K562 (cell line): ENCODE measurements around the gene VGLL2. TPM values are rescaled to one million over a fixed set of nuclear protein-coding genes. Genes with fewer than 3 reads are reported as not detected.

Source experiments
- ATAC-seq: fragments of 200-7000 bp; cut with Tn5 transposase; 3 replicates; pipeline ENCODE4 v1.9.1; 2020; ENCODE audit warnings: moderate library complexity
- BruUV-seq: library from RNA; stranded (reverse); fragments of 400-500 nt; replicated peaks from 2 replicates; lab custom pipeline; 2021; lab: Mats Ljungman, UMichigan
- CTCF ChIA-PET: fragments of 300-600 bp; formaldehyde crosslinking; extraction: SDS; loops from one replicate; lab custom pipeline; 2021; ENCODE audit warnings: low intra/inter-chr PET ratio; lab: Yijun Ruan, JAX
- POLR2A ChIA-PET: fragments of 300-600, 350-650 bp; sonication (Branson Sonifier 250); formaldehyde crosslinking; extraction: SDS; loops from one replicate; lab custom pipeline; 2021; ENCODE audit warnings: antibody characterized with exemption, inconsistent platforms; lab: Yijun Ruan, JAX
- DNase-seq, 4 experiments: peaks; one replicate each; pipeline versions ENCODE4 v3.0.0 to v3.0.0-alpha.2; 2011 to 2018; ENCODE audit warnings: low spot score in 3 of 4, mixed read lengths in 3 of 4; ENCODE audit errors: extremely low read depth in 1 of 4
- FAIRE-seq: peaks from 2 replicates; lab custom pipeline; 2011; peaks lifted over from hg19 to GRCh38; lab: Jason Lieb, UNC
- H2AFZ ChIP-seq: 2 replicates; pipeline ENCODE4 v1.6.0; 2011; ENCODE audit warnings: low read depth, low read length, control low read depth, inconsistent platforms
- H3K27ac ChIP-seq: fragments of 200-600 bp; 3 replicates; pipeline ENCODE4 v1.8.0; 2011; ENCODE audit warnings: low read depth, mild to moderate bottlenecking, control low read depth, inconsistent platforms, low read length, moderate library complexity, mixed read lengths; ENCODE audit errors: extremely low read depth
- H3K27me3 ChIP-seq, 2 experiments: fragments of 300-600 bp in 1 of 2; 2 replicates in 1 of 2; 3 replicates in 1 of 2; pipeline versions ENCODE4 v1.6.0 to v1.8.0; 2011; ENCODE audit warnings: inconsistent platforms in 2 of 2, low read length in 2 of 2, mild to moderate bottlenecking in 1 of 2, mixed read lengths in 1 of 2, moderate library complexity in 1 of 2; ENCODE audit not compliant: control insufficient read depth in 2 of 2, insufficient read depth in 2 of 2
- H3K36me3 ChIP-seq: fragments of 300-600 bp; 3 replicates; pipeline ENCODE4 v1.8.0; 2011; ENCODE audit warnings: mild to moderate bottlenecking, low read length, inconsistent platforms; ENCODE audit not compliant: control insufficient read depth, insufficient read depth
- H3K4me1 ChIP-seq, 2 experiments: fragments of 200-600 bp in 1 of 2; replicated peaks in 1 of 2; 2 replicates in 1 of 2; 3 replicates in 1 of 2; pipeline versions ENCODE4 v1.5.1 to v1.8.0; 2011; ENCODE audit warnings: inconsistent platforms in 2 of 2, low read length in 2 of 2, mild to moderate bottlenecking in 1 of 2, mixed read lengths in 1 of 2, moderate library complexity in 1 of 2; ENCODE audit not compliant: control insufficient read depth in 2 of 2, insufficient read depth in 2 of 2
- H3K4me2 ChIP-seq: 2 replicates; pipeline ENCODE4 v1.6.1; 2011; ENCODE audit warnings: low read length, control low read depth, inconsistent platforms, mixed read lengths; ENCODE audit not compliant: insufficient read depth
- H3K4me3 ChIP-seq: fragments of 200-600 bp; sonication (generic), shearing (Covaris generic); 2 replicates; pipeline ENCODE4 v1.5.1; 2016; ENCODE audit warnings: control low read depth, inconsistent platforms
- H3K79me2 ChIP-seq: fragments of 200-600 bp; 3 replicates; pipeline ENCODE4 v1.8.0; 2011; ENCODE audit warnings: low read length, inconsistent platforms; ENCODE audit not compliant: control insufficient read depth, insufficient read depth
- H3K9ac ChIP-seq, 2 experiments: 2 replicates each; pipeline versions ENCODE4 v1.6.0 to v1.6.1; 2011; ENCODE audit warnings: low read depth in 2 of 2, low read length in 2 of 2, control low read depth in 1 of 2, inconsistent platforms in 1 of 2, mild to moderate bottlenecking in 1 of 2, mixed read lengths in 1 of 2; ENCODE audit not compliant: insufficient read depth in 1 of 2
- H3K9me1 ChIP-seq: one replicate; pipeline ENCODE4 v1.6.0; 2011; ENCODE audit warnings: inconsistent platforms, mild to moderate bottlenecking, low read length, moderate library complexity; ENCODE audit not compliant: control insufficient read depth, insufficient read depth
- H3K9me3 ChIP-seq: replicated peaks from 2 replicates; pipeline ENCODE4 v1.5.1; 2011; ENCODE audit warnings: low read depth, low read length, inconsistent platforms; ENCODE audit not compliant: control insufficient read depth, insufficient read depth
- H4K20me1 ChIP-seq: replicated peaks from 2 replicates; pipeline ENCODE4 v1.6.1; 2011; ENCODE audit warnings: low read length, inconsistent platforms, mixed read lengths; ENCODE audit not compliant: control insufficient read depth, insufficient read depth
- CREB3L1 ChIP-seq: fragments of 450-650 bp; IDR thresholded peaks from 2 replicates; pipeline ENCODE4 v1.6.1; 2014; ENCODE audit warnings: low read depth, mild to moderate bottlenecking, moderate library complexity, borderline replicate concordance
- GATAD2A ChIP-seq: fragments of 450-650 bp; IDR thresholded peaks from 2 replicates; pipeline ENCODE4 v1.6.1; 2017
- HDAC1 ChIP-seq, 2 experiments: fragments of 450-650 bp; IDR thresholded peaks; 2 replicates each; pipeline ENCODE4 v1.6.1; 2016 to 2017; ENCODE audit warnings: inconsistent platforms in 1 of 2, mild to moderate bottlenecking in 1 of 2, moderate library complexity in 1 of 2
- HNRNPH1 ChIP-seq: fragments of 200-400 bp; formaldehyde crosslinking; optimal IDR thresholded peaks from 2 replicates; pipeline ENCODE3; 2017; ENCODE audit warnings: low read depth, mild to moderate bottlenecking, low read length, moderate library complexity
- ID3 ChIP-seq, 2 experiments: fragments of 250-450 bp in 1 of 2; fragments of 450-650 bp in 1 of 2; sonication (Bioruptor Pico) in 1 of 2; IDR thresholded peaks; 2 replicates each; pipeline versions ENCODE4 v1.6.1 to v1.8.0; 2016 to 2021; ENCODE audit warnings: mild to moderate bottlenecking in 2 of 2, moderate library complexity in 2 of 2, missing compliant biosample characterization in 1 of 2, missing genetic modification characterization in 1 of 2
- MBD2 ChIP-seq: sonication (generic); IDR thresholded peaks from 2 replicates; pipeline ENCODE4 v1.6.1; 2016; ENCODE audit warnings: low read depth, borderline replicate concordance
- MIER1 ChIP-seq: fragments of 450-650 bp; IDR thresholded peaks from 2 replicates; pipeline ENCODE4 v1.6.1; 2016; ENCODE audit warnings: antibody characterized with exemption, mild to moderate bottlenecking, low read depth
- MYBL2 ChIP-seq, 2 experiments: fragments of 450-650 bp in 1 of 2; sonication (generic) in 1 of 2; formaldehyde crosslinking in 1 of 2; IDR thresholded peaks; 2 replicates each; pipeline versions ENCODE4 v1.6.1 to v1.8.1; 2017 to 2022; ENCODE audit warnings: borderline replicate concordance in 1 of 2, inconsistent platforms in 1 of 2, low read depth in 1 of 2, mild to moderate bottlenecking in 1 of 2, missing genetic modification reagents in 1 of 2, moderate library complexity in 1 of 2
- NCOA4 ChIP-seq: fragments of 450-650 bp; IDR thresholded peaks from 2 replicates; pipeline ENCODE4 v1.6.1; 2018; ENCODE audit warnings: mild to moderate bottlenecking; ENCODE audit not compliant: partially characterized antibody
- PPARD ChIP-seq: fragments of 250-450 bp; sonication (Bioruptor Pico); IDR thresholded peaks from 2 replicates; pipeline ENCODE4 v1.8.0; 2022; ENCODE audit warnings: inconsistent platforms, mild to moderate bottlenecking, moderate library complexity
- TCF7 ChIP-seq: sonication (generic); IDR thresholded peaks from 2 replicates; pipeline ENCODE4 v1.6.1; 2016; ENCODE audit warnings: antibody characterized with exemption, borderline replicate concordance
- ZNF277 ChIP-seq: fragments of 250-450 bp; sonication (Bioruptor Pico); IDR thresholded peaks from 2 replicates; pipeline ENCODE4 v1.8.0; 2022; ENCODE audit warnings: inconsistent platforms, mild to moderate bottlenecking, moderate library complexity, borderline replicate concordance
- WGBS: fragments of 100-300 bp; shearing (Covaris generic); methylation state at CpG from one replicate; pipeline ENCODE4 v1.1.6; 2016; ENCODE audit warnings: low coverage, mixed read lengths; ENCODE audit not compliant: insufficient coverage; ENCODE audit errors: missing lambda C conversion rate; 5-methylcytosine and 5-hydroxymethylcytosine counted together
- in situ Hi-C: fragments of 300-500 bp; cut with MboI; formaldehyde crosslinking; loops from 4 replicates; pipeline ENCODE4 v1.15.0; 2018; ENCODE audit warnings: inconsistent platforms, mixed read lengths
- intact Hi-C: fragments of 100-400 bp; cut with micrococcal nuclease; formaldehyde crosslinking; loops from 2 replicates; pipeline ENCODE4 v1.14.2; 2022
- polyA plus RNA-seq, 8 experiments: library from polyadenylated mRNA; depleted of rRNA in 4 of 8; stranded (reverse) in 5 of 8; unstranded in 3 of 8; fragments of >200 nt; fragmentation: Nextera tagmentation in 2 of 8; fragmentation: Illumina TruSeq in 1 of 8; extraction: Ambion mirVana in 2 of 8; extraction: Trizol in 1 of 8; gene quantifications; 2 replicates each; pipeline versions ENCODE4 v1.2.1 to v1.2.3, GENCODE V29; 2011 to 2014; ENCODE audit warnings: inconsistent platforms in 1 of 8, missing spikeins in 1 of 8
- total RNA-seq, 7 experiments: library from RNA; depleted of rRNA in 6 of 7; stranded (reverse); fragments of >200 nt in 6 of 7; fragmentation: Illumina TruSeq in 2 of 7; extraction: Trizol in 2 of 7; gene quantifications; 2 replicates each; pipeline versions ENCODE4 v1.2.1 to v1.2.3, GENCODE V29; 2011 to 2021; ENCODE audit warnings: low replicate concordance in 1 of 7

The VGLL2 gene
- total and polyA plus RNA-seq, 9 of the 15 experiments (the other 6 are each of a cell fraction or from before 2014, with no cell fraction given) = not detected

GRCh38 chr6:117276778-117277316 lies 11.5 kb downstream of the VGLL2 start:
- no peak for TF ChIP-seq HNRNPH1
- no peak for TF ChIP-seq GATAD2A
- no peak for TF ChIP-seq ID3 (CRISPR knock-in tag; IDR thresholded peaks at IDR 0.05)
- no peak for TF ChIP-seq ID3 (tag; IDR thresholded peaks at IDR 0.05)
- no peak for TF ChIP-seq ZNF277 (CRISPR knock-in tag)
- TF ChIP-seq PPARD (CRISPR knock-in tag) = no peak
- no peak for TF ChIP-seq NCOA4
- TF ChIP-seq HDAC1 (IDR thresholded peaks at IDR 0.05) = no peak
- TF ChIP-seq MIER1 = no peak
- TF ChIP-seq MYBL2 (IDR thresholded peaks at IDR 0.05; ENCODE audit: low read depth) = no peak
- TF ChIP-seq MYBL2 (CRISPR knock-in tag; IDR thresholded peaks at IDR 0.05; ENCODE audit: borderline replicate concordance) = no peak
- no peak for TF ChIP-seq MBD2
- no peak for TF ChIP-seq TCF7
- no peak for TF ChIP-seq CREB3L1
- Histone ChIP-seq H3K4me1 (no peaks in the 10 kb centered on the region), H3K4me2 (no peak overlapping the region), H3K9me3 (no peaks in the 10 kb centered on the region), H3K27me3 (no peaks in the 10 kb centered on the region), H3K4me3 (no peak overlapping the region), H3K27ac (no peak overlapping the region), H2AFZ (no peak overlapping the region), H3K79me2 (no peaks in the 10 kb centered on the region), H3K36me3 (no peaks in the 10 kb centered on the region), H3K9ac (no peak overlapping the region), H3K9me1 (no peaks in the 10 kb centered on the region), H4K20me1 (no peaks in the 10 kb centered on the region)
- FAIRE-seq = no peak
- intact Hi-C loops (no loop called here), in situ Hi-C loops (no loop called here)
- BruUV-seq = no TSS peak
- ChIA-PET CTCF (no interaction called here), POLR2A (interaction anchor here (0.6 kb wide), 1 partner anchor 49 kb away, joined by 3 read pairs; no protein-coding TSS in a partner anchor)
- no peak for DNase-seq
- WGBS = 21% methylated on average over 10 of the region's 10 CpGs
- no peak for ATAC-seq
